GM19452 (cell line): ENCODE data around the gene TIAM2.
"Not testable (repeated sequence)": the region's sequence is repeated elsewhere in the genome, so short reads cannot be mapped to it uniquely, and the experiment has no call there.

Source experiments
- ATAC-seq: cut with Tn5 transposase; IDR thresholded peaks from one replicate; pipeline ENCODE4 v1.9.1; 2021; ENCODE audit not compliant: unreplicated experiment

Gene TIAM2

DNA sequence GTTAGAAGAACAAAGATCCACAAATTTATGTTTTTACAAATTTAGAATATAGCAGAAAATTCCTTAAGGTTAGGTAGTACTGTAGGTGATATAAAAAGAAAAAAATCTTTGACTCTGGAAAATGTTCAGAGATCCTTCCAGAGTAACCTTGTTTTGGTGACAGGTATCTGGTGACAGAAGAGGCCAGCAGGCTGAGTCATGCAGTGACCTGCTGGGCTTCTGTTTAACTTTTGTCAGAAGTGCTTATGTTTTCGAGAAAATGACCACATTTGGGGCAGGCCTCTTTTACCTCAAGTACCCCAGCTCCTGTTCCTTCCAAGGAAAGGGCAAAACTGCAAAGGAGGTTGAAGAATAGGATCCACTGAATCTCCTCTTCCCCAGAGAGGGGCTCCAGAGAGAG is 258.2 kb downstream of the TIAM2 start:
- no peak for ATAC-seq

GRCh38 chr6:155254139-155254538 is 259.0 kb downstream of the TIAM2 start:
- ATAC-seq: no peak

DNA sequence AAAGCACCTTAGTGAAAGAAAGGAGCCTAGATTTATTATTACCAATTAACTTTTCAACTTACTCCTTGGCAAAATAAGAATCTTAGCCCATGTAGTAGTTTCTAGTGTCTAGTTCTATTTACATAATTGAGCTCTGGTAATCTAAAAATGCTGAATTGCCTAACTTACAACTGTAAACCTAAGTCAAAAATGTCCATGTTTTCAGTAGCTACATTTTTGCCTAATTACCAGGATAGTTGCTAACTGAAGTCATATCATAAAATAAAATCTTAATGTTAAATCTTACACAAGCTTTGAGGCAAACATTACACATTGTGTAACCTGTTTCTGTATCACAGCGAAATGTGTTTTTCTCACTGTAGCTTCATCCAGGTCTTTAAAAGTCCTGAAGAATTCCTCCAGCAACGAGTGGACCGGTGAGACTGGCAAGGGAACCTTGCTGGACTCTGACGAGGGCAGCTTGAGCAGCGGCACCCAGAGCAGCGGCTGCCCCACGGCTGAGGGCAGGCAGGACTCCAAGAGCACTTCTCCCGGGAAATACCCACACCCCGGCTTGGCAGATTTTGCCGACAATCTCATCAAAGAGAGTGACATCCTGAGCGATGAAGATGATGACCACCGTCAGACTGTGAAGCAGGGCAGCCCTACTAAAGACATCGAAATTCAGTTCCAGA is 261.1 kb downstream of the TIAM2 start:
- ATAC-seq: no peak

GRCh38 chr6:155257796-155258195 is 262.7 kb downstream of the TIAM2 start:
- ATAC-seq: no peak

- ATAC-seq: no peak
Measured at GRCh38 chr6:155259204-155259603, 264.1 kb downstream of the TIAM2 start.

- ATAC-seq: no peak
Measured at GRCh38 chr6:155259897-155260296, 264.8 kb downstream of the TIAM2 start.

GRCh38 chr6:155260686-155261085 is 265.6 kb downstream of the TIAM2 start:
- peak; percentile 79 for ATAC-seq

DNA sequence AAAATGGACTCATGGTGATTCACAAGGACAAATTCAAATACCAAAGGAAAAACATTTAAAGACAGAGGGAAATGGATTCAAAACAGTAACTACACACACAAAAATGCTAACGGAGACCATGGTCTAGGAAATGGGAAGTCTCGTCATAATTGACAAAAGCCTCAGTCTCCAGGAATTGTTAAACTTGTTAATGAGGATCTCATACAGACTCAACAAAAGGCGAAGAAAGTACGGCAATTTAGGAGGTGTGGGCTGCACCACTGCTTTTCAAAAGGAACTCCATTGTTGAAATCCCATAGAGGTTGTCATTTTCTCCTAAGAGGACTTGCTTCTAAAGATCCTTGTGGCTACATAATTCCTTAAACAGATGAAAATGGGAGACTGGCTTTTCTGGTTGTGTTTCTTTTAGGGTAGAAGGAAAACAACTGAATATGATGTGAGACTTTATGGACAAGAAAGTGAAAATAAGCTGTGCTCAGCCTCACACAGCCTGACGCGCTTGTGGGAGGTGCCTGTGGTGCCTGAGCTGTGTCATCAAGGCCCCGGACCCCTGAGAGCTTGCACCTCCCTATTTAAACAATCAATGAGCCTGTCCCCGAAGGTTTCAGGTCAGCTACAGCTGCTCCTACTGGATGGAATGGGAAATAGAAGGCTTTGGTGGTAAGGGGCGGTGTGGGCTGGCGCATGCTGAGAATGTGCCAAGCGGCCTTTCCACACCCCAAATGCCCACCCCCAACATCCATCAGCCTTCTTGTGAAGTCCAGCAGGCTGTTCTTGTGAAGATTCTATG is 266.2 kb downstream of the TIAM2 start:
- ATAC-seq: no peak

DNA sequence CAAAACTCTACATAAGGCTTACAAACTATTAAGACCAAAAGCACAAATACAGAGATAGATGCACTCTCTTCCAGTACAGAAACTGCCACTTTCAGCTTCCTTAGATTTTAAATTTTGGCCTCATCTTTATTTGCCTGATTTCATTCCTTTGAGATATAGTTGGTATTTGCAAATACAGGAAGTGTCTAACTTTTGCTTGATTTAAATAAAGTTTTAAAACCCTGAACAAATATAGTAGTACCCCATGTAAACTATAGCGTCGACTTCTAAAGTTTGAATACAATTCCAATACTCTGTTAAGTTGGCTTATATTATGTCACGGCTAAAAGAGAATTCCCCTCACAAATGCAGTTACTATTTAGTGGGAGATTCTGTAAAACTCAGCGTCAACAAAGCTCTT is 267.5 kb downstream of the TIAM2 start:
- ATAC-seq: no peak

- no peak for ATAC-seq
Measured at GRCh38 chr6:155263373-155264063, 268.4 kb downstream of the TIAM2 start, which contains the start of gene CLDN20. CLDN20 (plus strand) TSS chr6:155264013; CDS start chr6:155275720, 11,707 bp downstream.

- no peak for ATAC-seq
Measured at GRCh38 chr6:155264693-155265320, 269.7 kb downstream of the TIAM2 start.

GRCh38 chr6:155265843-155266535 is 270.9 kb downstream of the TIAM2 start:
- ATAC-seq: no peak

DNA sequence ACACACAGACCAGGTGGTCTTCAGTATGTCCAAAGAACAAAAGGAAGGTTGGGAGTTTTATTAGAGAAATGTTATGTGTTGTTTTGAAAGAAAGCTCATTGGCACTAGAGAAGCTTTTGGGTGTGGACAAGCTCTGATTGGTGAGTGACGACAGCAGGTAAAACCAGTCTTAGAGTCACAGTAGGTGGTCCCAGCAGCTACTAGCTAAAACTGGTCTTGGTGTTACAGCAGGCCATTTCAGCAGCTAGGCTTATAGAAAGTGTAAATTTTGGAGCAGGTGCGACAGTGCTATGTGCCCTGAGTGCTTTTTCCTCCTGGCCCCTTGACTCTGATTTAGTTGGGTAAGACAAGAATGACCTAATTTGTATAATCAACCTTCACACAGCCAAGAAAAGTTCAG is 272.3 kb downstream of the TIAM2 start:
- no peak for ATAC-seq

GRCh38 chr6:155268088-155268867 is 273.2 kb downstream of the TIAM2 start:
- ATAC-seq: not testable (repeated sequence)

DNA sequence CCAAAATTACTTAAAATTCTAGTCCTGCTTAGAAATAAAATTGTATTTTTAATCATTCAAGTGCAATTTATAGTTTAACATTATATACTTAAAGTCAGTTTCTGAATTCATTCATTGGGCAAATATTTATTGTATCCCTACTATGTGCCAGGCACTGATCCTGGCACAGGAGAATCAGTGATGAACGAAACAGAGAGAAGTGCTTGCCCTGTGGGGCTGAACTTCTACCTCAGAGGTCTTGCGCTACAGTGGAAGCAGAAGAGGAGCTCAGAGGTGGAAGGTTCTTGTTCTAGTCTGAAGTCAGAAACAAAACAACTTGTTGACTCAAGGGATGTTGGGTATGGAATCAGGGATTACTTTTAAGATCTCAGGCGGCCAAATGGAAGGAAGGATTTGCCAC is 274.6 kb downstream of the TIAM2 start:
- ATAC-seq: no peak

DNA sequence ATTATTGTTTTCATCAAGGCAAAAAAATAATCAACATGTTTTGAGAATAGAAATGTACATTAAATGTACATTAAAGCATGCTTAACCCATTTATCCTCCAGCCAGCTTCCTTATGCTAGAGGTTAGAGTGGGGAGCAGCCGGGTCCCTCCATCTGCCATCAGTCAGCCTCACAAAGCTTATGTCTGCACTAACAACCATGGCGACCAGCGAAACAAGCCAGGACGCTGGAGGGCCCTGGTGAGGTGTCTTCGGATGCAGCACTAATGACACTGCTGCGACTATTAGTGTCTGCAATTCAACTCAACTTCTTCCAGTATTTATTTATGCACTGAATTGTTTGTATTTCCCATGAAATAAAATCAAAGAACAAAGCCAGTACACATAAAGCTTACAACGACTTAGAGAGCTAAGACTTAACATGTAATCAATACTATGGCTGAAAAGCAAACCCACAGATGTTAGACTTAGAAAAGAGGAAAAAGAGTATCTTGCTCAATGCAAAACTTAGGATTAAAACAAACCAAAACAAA is 275.5 kb downstream of the TIAM2 start:
- no peak for ATAC-seq

DNA sequence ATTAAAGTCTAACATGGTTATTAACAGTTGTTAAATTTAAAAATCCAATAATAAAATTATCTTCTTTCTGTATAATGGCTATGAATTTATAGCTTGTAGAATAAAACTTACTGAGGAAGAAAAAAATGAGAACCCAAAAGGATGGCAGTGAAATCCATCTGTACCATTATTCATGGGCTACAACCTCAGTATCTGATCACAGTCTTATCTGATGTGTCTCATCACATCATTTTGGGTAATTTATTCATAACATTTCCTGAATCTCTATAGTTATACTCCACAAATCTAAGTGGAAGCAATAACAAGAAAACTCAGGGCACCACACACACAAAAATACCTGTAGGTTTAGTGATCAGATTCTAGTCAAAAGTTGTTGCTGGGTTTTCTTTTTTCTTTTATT is 276.0 kb downstream of the TIAM2 start:
- ATAC-seq: no peak

GRCh38 chr6:155272353-155273232 is 277.5 kb downstream of the TIAM2 start:
- no peak for ATAC-seq

- ATAC-seq: no peak
Measured at GRCh38 chr6:155273431-155273830, 278.3 kb downstream of the TIAM2 start.
